ENCODE results near the gene KAZN.

GRCh38 chr1:15007368-15007767 lies 408.9 kb downstream of the KAZN start:
- TF ChIP-seq REPIN1 (tag by site-specific recombination; IDR thresholded peaks at IDR 0.05; ENCODE audit: low read depth) (no peak), ZNF658 (tag by site-specific recombination; IDR thresholded peaks at IDR 0.05) (no peak), ZNF184 (tag by site-specific recombination; IDR thresholded peaks at IDR 0.05) (no peak), ZNF747 (tag by site-specific recombination; IDR thresholded peaks at IDR 0.05) (no peak), ZNF394 (tag by site-specific recombination; IDR thresholded peaks at IDR 0.05; ENCODE audit: borderline replicate concordance) (no peak), ZNF138 (tag by site-specific recombination; IDR thresholded peaks at IDR 0.05; ENCODE audit: borderline replicate concordance) (no peak), BCL11A (tag by site-specific recombination; IDR thresholded peaks at IDR 0.05; ENCODE audit: low read depth) (no peak), ZNF449 (tag by site-specific recombination; IDR thresholded peaks at IDR 0.05) (no peak), YY1 (tag by site-specific recombination; IDR thresholded peaks at IDR 0.05) (no peak)
- TF ChIP-seq, protein P1, sequence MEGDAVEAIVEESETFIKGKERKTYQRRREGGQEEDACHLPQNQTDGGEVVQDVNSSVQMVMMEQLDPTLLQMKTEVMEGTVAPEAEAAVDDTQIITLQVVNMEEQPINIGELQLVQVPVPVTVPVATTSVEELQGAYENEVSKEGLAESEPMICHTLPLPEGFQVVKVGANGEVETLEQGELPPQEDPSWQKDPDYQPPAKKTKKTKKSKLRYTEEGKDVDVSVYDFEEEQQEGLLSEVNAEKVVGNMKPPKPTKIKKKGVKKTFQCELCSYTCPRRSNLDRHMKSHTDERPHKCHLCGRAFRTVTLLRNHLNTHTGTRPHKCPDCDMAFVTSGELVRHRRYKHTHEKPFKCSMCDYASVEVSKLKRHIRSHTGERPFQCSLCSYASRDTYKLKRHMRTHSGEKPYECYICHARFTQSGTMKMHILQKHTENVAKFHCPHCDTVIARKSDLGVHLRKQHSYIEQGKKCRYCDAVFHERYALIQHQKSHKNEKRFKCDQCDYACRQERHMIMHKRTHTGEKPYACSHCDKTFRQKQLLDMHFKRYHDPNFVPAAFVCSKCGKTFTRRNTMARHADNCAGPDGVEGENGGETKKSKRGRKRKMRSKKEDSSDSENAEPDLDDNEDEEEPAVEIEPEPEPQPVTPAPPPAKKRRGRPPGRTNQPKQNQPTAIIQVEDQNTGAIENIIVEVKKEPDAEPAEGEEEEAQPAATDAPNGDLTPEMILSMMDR (tag by site-specific recombination; IDR thresholded peaks at IDR 0.05) = no peak

Data from HEK293 (cell line).